ENCODE data around the gene KCNK4.

The KCNK4 gene

GRCh38 chr11:64249563-64250414 lies 41.3 kb upstream of the KCNK4 start:
- no peak for TF ChIP-seq POLR2A (IDR thresholded peaks at IDR 0.05; ENCODE audit: low read depth, low read length)
- DNase-seq (ENCODE audit: insufficient read length, low spot score) (no peak), FAIRE-seq (no peak)

GRCh38 chr11:64250415-64251015 lies 40.6 kb upstream of the KCNK4 start:
- no peak for FAIRE-seq

GRCh38 chr11:64251016-64251752 lies 39.9 kb upstream of the KCNK4 start, which contains the start of gene PLCB3:
TSS of gene PLCB3 (plus strand) at chr11:64251530. CDS start at chr11:64251650, 120 bp downstream.
- TF ChIP-seq POLR2A (IDR thresholded peaks at IDR 0.05; ENCODE audit: low read depth, low read length) = peak; percentile 91
- FAIRE-seq (no peak), DNase-seq (ENCODE audit: insufficient read length, low spot score) (no peak)

More at GRCh38 chr11:64250415-64251015, 40.6 kb upstream of the KCNK4 start:
- no peak for DNase-seq (ENCODE audit: insufficient read length, low spot score)
- TF ChIP-seq POLR2A (IDR thresholded peaks at IDR 0.05; ENCODE audit: low read depth, low read length) = peak; percentile 9; the same call in 1 of the 2 replicates

GRCh38 chr11:64251753-64252002 lies 39.4 kb upstream of the KCNK4 start:
- no peak for FAIRE-seq
- DNase-seq (ENCODE audit: insufficient read length, low spot score) = no peak
- no peak for TF ChIP-seq POLR2A (IDR thresholded peaks at IDR 0.05; ENCODE audit: low read depth, low read length)

- FAIRE-seq = no peak
These were observed 38.9 kb upstream of the KCNK4 start for GRCh38 chr11:64252003-64252872.

GRCh38 chr11:64253043-64253442 lies 38.1 kb upstream of the KCNK4 start:
- no peak for TF ChIP-seq POLR2A (IDR thresholded peaks at IDR 0.05; ENCODE audit: low read depth, low read length)
- no peak for FAIRE-seq
- DNase-seq (ENCODE audit: insufficient read length, low spot score) = no peak

More at GRCh38 chr11:64252003-64252872, 38.9 kb upstream of the KCNK4 start:
- DNase-seq (ENCODE audit: insufficient read length, low spot score) = peak; percentile 86
- peak; percentile 69 for TF ChIP-seq POLR2A (IDR thresholded peaks at IDR 0.05; ENCODE audit: low read depth, low read length)

- TF ChIP-seq POLR2A (IDR thresholded peaks at IDR 0.05; ENCODE audit: low read depth, low read length) = no peak
- no peak for DNase-seq (ENCODE audit: insufficient read length, low spot score)
- no peak for FAIRE-seq
These were observed 37.6 kb upstream of the KCNK4 start for GRCh38 chr11:64253481-64253880.

GRCh38 chr11:64254326-64254725 lies 36.8 kb upstream of the KCNK4 start:
- no peak for DNase-seq (ENCODE audit: insufficient read length, low spot score)
- FAIRE-seq = no peak

GRCh38 chr11:64255135-64256128 lies 35.7 kb upstream of the KCNK4 start:
- no peak for FAIRE-seq
- no peak for DNase-seq (ENCODE audit: insufficient read length, low spot score)
- TF ChIP-seq POLR2A (IDR thresholded peaks at IDR 0.05; ENCODE audit: low read depth, low read length) = no peak

More at GRCh38 chr11:64254326-64254725, 36.8 kb upstream of the KCNK4 start:
- no peak for TF ChIP-seq POLR2A (IDR thresholded peaks at IDR 0.05; ENCODE audit: low read depth, low read length)

- DNase-seq (ENCODE audit: insufficient read length, low spot score) (no peak), FAIRE-seq (no peak)
- TF ChIP-seq POLR2A (IDR thresholded peaks at IDR 0.05; ENCODE audit: low read depth, low read length) = no peak
These were observed 34.8 kb upstream of the KCNK4 start for GRCh38 chr11:64256300-64256699.

GRCh38 chr11:64258356-64258755 lies 32.7 kb upstream of the KCNK4 start:
- TF ChIP-seq POLR2A (IDR thresholded peaks at IDR 0.05; ENCODE audit: low read depth, low read length) = no peak
- DNase-seq (ENCODE audit: insufficient read length, low spot score) (no peak), FAIRE-seq (no peak)

- TF ChIP-seq POLR2A (IDR thresholded peaks at IDR 0.05; ENCODE audit: low read depth, low read length) = no peak
- no peak for FAIRE-seq
- no peak for DNase-seq (ENCODE audit: insufficient read length, low spot score)
These were observed 32.1 kb upstream of the KCNK4 start for GRCh38 chr11:64258946-64259532.

Data from H54 (cell line).